Right lung (tissue), 5 donors: ENCODE data around the gene SOD3. TPM values are rescaled to one million over a fixed set of nuclear protein-coding genes. Genes with fewer than 3 reads are reported as not detected.
A peak's percentile ranks its signal among the peaks of the same experiment; 100 is the strongest.

ENCODE experiments used
- DNase-seq, 2 donors: peaks; one replicate each; pipeline ENCODE4 v3.0.0-alpha.2; 2013
- polyA plus RNA-seq, 5 donors: library from polyadenylated mRNA; unstranded; fragments of 120-200 nt; gene quantifications; one replicate each; pipeline versions ENCODE4 v1.2.1 to v1.2.3, GENCODE V29; 2013; ENCODE audit warnings: inconsistent platforms in 1 of 5, low replicate concordance in 1 of 5; ENCODE audit not compliant: insufficient read length in 5 of 5, insufficient read depth in 1 of 5

SOD3 gene
- polyA plus RNA-seq, 5 donors, result 11.7 to 29.0 (median 17.6) TPM

GRCh38 chr4:24840362-24840761 is 45.0 kb downstream of the SOD3 start:
- DNase-seq, result no peak

GRCh38 chr4:24840826-24841543 is 45.6 kb downstream of the SOD3 start:
- peak in 1 of 2 donors; percentile 40 for DNase-seq

- DNase-seq, result no peak
Observed at GRCh38 chr4:24842356-24842755, 47.0 kb downstream of the SOD3 start.

- no peak for DNase-seq
Observed at GRCh38 chr4:24843096-24843495, 47.7 kb downstream of the SOD3 start.

- DNase-seq, result no peak
Observed at GRCh38 chr4:24845132-24845531, 49.8 kb downstream of the SOD3 start.

GRCh38 chr4:24845902-24846301 is 50.5 kb downstream of the SOD3 start:
- no peak for DNase-seq

- DNase-seq, result no peak
Observed at GRCh38 chr4:24846716-24847115, 51.3 kb downstream of the SOD3 start.

- DNase-seq, result no peak
Observed at GRCh38 chr4:24849351-24849750, 54.0 kb downstream of the SOD3 start.

GRCh38 chr4:24849756-24850155 is 54.4 kb downstream of the SOD3 start:
- no peak for DNase-seq

Other genes with a start within 250 kb of the SOD3 start
- 100 to 1,000 TPM; 167 to 270 (median 234) TPM for gene DHX15, start 211.0 kb upstream of the SOD3 start, polyA plus RNA-seq
- gene CCDC149, start 117.5 kb downstream of the SOD3 start, polyA plus RNA-seq, result 10 to 100 TPM; 18.4 to 22.9 (median 20.5) TPM
- 1 to 10 TPM; 3.0 to 7.2 (median 5.2) TPM for gene LGI2, start 235.4 kb downstream of the SOD3 start, polyA plus RNA-seq